DMS153 treated with DMSO at 0.1 percent for 48 hours (cell line): ENCODE data around the gene LBHD2.
"Not testable (repeated sequence)": the region's sequence is repeated elsewhere in the genome, so short reads cannot be mapped to it uniquely, and the experiment has no call there.

Source experiments
- DNase-seq: peaks from one replicate; lab custom pipeline; 2025; ENCODE audit not compliant: unreplicated experiment; lab: John Stamatoyannopoulos, UW

LBHD2 gene

DNA sequence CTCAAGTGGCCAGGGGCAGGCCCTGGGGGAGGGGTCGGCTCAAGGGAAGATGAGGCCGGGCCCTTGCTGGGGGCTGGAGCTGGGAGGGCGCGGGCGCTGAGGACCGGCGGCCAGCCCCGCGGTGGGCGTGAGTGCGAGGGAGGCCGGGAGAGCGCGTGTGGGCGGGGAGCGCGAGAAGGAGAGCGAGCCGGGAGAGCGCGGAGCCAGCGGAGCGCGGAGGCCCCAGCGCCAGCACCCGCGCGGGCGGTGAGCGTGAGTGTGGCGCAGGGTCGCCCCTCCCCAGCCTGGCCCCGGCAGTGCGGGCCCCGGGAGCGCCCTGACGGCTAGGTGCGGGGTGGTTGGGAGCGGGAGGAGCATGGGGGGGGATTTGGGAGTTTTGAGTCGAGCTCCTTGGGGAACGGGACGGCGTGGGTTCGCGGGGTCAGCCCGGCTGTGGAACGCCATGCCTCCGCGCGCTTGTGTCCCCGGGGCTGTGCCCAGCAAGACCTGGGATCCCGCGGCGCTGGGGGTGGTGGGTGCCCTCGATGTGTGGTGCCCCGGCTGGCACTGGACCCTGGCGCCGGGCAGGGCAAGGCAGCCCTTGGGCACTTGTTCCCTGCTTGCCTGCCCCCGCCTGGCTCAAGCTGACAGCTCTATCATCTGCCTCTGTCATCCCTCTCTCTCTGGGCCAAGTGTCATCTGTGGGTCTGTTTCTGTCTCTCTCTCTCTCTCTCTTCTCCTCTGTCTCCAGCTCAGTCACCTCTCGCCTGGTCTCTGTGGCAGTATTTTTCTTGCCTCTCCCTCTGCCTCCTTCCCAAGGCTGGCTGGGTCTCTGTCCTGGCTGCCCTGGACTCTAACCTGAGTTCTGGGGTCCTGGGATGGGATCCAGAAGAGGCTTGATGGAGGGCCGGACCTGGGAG, at the start of gene LBHD2:
Gene LBHD2, plus strand, starts transcription at position 190 of the 899 bp plus-strand sequence. CDS start 1,803 bp downstream, outside the sequence.
- DNase-seq: no peak

DNA sequence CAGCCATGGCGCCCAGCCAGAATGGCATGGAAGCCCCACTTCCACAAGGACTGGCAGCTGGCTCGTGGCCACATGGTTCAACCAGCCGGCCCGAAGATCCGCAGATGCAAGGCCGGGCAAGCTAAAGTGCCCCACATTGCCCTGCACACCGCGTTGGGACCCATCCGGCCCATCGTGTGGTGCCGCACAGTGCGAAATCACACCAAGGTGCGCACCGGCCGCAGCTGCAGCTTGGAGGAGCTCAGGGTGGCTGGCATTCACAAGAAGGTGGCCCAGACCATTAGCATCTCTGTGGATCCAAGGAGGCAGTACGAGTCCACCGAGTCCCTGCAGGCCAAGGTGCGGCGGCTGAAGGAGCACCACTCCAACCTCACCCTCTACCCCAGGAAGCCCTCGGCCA, 42.5 kb upstream of the LBHD2 start:
- no peak for DNase-seq

DNA sequence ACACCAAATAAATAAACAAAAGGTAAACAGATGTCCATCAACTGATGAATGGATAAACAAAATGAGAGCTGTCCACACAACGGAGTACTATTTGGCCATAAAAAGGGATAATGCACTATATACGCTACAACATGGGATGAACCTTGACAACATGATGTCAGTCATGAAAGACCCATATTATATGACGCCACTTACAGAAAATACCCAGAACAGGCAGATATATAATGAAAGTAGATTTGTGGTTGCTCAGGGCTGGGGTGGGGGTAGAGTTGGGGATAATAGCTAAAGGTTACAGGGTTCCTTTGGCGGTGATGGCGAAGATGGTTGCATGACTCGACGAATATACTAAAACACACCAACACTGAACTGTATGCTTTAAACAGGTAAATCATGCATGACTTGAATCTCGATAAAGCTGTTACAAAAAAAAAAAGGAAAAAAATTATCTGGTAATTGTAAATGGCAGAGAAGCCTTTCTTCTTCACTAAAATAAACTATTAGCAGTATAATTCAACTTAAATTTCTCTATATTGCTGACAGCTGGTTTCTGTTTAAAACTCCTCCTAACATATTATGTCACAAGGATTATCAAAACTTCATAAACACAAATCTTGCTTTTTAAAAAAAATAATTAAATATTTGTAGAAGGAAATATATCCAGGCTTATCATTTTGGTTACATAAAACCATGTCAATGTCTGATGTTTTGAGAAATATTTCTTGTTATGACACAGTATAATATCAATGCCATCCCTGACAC, 40.6 kb upstream of the LBHD2 start:
- DNase-seq: no peak

DNA sequence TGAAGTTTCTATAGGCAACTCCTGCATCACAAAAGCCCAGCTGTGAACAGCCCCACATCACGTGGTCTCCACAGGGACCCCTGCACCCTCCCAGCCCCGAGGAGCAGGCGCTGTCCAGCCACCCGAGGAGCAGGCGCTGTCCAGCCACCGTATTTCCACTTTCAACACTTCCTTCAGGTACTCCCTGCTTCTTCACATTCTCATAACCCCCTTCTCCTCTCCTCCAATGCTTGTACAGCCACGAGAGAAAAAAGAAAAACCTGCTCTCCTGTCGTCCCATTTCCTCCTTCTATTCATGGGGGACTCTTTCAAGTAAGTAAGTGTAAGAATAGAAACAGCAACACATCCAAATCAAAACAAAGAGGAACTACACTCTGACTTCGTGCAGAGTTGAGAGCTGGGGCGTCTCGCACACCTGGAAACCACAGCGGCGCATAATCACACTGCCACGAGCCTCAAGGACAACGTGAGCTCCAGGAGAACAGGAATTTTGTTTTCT, 38.6 kb upstream of the LBHD2 start:
- DNase-seq: no peak

DNA sequence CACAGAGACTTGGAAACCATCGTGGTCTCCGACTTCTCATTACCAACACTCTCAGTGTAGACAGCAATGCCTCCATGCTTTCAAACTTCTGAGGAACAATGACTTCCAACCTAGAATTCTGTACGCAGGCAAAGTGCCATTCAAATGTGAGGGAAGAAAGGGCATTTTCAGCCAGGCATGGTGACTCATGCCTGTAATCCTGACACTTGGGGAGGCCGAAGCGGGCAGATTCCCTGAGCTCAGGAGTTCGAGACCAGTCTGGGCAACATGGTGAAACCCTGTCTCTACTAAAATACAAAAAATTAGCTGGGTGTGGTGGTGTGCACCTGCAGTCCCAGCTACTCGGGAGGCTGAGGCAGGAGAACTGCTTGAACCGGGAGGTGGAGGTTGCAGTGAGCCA, 36.6 kb upstream of the LBHD2 start:
- not testable (repeated sequence) for DNase-seq

DNA sequence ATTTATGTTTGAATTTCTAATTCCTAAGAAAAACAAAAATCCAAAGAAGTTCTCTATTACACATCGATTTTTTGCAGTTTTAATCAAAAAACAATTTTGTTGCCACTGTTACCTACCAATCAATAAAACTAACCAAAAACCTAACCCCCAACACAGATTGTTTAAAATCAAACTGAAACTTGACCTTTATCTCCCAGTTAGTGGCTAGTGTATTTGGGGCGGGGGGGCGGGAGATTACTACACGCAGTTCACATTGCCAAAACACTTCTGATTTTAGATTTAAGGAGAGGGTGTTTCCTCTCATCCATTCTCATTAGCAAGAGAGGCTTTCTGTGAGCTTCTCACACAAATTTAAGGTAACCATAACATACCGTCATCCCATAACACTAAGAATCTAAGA, 33.1 kb upstream of the LBHD2 start:
- DNase-seq: no peak

DNA sequence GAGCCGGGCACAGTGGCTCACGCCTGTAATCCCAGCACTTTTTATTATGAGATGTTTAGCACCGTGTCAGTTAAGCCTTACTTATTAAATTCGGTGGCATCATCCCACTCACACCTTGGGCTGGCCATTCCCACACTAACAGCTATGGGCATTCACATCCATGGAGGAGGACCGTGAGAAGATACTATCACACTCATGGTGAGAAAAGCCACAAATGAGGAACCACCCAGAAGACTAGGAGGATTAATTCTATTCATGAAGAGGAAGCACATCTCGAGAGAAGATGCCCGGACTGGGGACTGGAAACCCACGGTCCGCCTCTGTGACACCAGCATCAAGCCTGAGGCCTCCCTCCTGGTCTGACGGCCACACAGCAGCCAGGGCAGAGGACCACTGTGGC, 31.6 kb upstream of the LBHD2 start:
- DNase-seq: no peak

DNA sequence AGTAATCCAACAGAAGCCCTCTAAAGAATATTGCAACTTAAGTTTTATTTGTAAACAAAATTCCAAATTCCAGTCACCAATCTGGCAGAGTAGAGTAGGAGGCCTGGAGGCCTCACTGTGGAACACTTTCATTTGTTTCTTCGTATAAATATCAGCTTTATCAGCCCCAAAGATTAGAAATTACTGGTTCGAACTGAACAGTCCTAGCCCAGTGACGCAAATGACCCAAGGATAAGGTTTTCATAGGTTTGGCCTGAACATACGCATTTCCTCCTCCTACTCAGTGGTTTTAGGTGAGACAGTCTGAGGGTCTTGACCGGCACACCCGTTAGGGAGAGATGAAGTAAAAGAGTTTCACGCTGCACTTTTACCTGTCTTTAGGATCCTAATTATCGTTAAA, 28.3 kb upstream of the LBHD2 start:
- DNase-seq: no peak

DNA sequence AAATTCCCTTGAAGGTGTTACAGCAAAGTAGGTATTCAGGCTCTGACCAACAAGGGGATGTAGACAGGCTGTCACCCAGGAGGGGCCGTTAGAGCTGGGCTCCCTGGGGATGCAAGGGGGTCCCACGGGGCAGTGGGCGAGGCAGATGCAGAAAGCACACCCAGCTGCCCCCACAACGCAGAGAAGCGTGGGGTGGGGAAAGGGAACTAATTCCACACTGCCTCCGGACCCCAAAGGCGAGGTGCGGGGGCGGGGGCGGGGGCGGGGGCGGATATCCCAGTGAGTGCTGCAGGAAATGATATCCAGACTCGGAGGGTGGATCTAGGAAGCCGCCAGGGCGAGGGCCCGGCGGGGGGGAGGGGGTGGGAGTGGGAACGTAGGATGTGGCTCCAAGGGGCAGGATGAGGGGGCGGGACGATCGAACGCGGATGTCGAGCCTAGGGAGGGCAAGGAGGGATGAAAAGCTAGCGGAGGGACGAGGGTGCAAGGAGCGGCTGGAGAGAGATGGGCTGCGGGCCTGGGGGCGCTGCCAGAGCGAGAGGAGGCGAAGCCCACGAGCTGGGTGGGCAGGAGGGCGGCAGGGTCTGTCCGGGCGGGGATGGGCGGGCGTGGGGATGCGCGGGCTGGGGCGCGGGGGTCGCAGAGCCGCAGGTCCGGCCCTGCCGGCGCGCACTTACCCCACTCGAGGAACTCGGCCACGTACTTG, 27.5 kb upstream of the LBHD2 start:
- no peak for DNase-seq

DNA sequence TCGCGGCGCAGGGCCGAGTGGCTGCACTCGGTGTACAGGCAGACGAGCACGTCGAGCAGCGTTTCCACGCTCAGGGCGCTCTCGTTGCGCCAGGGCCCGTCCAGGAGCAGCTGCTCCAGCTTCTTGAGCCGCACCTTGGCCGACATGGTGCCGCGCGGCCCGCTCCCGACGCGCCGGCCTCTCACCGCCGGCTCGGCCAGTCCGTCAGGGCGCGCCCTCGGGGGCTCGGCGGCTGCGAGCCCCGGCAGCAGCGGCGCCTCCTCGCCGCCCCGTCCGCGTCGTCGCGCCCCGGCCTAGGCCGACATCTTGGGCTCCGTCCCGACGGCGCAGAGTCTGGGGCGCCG, 27.0 kb upstream of the LBHD2 start:
- no peak for DNase-seq

DNA sequence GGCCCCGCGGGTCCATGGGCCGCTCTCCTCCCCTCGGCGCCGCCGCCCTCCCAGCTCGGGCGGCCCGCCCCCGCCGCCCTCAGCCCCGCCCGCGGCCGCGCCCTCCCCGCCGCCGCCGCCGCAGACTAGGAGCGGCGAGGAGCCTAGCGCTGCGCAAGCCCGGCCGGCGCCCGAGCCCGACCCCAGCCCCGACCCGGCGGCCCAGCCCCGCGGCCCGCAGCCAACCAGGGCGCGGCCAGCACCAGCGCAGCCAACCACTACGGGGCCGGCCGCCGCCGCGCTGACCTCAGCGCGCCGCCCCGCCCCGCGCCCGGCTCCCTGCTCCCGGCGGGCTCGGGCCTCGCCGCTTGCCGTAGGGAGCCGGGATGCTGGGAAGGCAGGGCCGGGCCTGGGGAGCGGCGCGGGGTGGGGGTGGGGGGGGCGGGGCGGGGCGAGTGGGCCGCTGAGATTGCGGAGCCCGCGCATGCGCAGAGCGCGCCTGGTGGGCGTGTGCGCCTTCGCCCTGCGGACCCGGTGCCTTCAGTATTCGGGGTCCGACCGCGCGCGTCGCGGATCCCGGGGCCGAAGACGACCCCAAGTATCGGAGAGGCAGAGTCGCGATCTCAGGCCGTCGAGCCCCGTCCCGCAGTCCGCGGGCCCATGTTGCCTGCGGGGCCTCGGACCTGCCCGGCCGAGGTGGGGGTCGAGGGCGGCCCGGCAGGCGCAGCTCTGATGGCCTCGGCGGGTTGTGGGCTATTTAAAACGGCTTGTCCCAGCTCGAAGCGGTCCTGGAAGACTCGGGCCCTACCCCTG, 26.4 kb upstream of the LBHD2 start, which contains the start of gene CDC42BPB:
Gene CDC42BPB, minus strand, starts transcription at position 178 of the 792 bp plus-strand sequence. CDS start 376 bp downstream, outside the sequence.
- peak; percentile 15 for DNase-seq

DNA sequence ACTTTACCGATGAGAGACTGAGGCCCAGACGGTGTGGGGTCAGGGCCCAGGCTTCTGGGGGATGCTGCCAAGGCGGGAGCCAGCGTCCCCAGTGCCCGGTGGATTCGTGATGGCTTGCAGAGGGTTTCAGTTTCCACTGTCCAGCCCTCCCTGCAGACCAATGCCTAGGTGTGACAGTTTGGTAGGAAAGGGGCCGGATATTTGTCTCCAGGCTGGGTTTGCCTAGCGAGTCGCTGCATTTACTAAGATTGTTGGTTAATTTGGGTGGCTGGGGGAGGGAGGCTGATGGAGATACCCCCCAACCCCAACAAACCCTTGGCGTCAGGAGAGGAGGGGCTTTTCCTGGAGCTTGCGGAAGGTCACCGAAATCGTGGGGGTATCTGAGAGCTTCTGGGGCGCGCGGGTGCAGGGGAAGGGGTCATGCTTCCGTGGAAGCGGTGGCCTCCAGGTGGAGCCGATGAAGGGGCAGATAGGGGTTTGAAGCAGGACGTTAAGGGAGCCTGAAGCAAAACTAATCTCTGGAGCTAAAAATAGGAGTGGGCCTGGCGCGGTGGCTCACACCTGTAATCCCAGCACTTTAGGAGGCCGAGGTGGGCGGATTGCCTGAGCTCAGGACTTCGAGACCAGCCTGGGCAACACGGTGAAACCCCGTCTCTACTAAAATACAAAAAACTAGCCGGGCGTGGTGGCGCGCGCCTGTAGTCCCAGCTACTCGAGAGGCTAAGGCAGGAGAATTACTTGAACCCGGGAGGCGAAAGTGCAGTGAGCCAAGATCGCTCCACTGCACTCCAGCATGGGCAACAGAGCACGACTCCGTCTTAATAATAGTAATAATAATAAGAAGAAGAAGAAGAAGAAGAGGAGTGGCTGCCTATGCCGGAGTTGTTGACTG, 25.6 kb upstream of the LBHD2 start:
- no peak for DNase-seq

DNA sequence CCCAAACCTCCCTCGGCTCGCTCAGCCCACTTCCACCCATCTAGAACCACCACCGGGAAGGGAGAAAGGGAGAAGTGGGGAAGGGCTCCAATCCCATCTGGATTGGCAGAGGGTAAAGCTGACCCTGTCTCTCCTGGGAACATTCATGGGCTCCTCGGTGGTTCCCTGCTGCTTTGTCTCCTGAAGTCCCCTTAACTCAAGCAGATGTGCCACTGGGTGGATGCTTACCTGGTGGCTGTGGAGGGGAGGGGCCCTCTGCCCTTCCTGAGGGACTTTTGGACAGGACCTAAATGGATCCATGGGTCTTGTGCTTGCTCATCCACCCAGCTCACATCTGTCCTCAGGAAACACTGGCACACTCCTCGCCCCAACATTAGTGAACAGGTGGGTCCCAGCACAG, 24.5 kb upstream of the LBHD2 start:
- DNase-seq: no peak

DNA sequence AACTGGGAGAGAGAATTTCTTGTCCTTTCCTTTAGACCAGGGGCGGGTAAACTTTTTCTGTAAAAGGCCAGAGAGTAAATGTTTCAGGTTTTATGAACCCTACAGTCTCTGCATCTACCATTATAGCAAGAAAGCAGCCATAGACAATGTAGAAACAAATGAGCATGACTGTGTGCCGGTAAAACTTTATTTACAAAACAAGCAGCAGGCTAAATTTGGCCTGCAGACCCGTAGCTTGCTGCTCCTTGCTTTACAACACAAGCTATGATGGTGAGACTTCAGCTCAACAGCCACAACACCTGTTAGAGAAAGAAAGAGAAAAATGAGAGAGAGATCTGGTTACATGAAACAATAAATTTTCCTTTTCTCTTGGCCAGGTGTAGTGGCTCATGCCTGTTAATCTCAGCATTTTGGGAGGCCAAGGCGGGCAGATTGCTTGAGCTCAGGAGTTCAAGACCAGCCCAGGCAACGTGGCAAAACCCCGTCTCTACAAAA, 22.5 kb upstream of the LBHD2 start:
- no peak for DNase-seq

DNA sequence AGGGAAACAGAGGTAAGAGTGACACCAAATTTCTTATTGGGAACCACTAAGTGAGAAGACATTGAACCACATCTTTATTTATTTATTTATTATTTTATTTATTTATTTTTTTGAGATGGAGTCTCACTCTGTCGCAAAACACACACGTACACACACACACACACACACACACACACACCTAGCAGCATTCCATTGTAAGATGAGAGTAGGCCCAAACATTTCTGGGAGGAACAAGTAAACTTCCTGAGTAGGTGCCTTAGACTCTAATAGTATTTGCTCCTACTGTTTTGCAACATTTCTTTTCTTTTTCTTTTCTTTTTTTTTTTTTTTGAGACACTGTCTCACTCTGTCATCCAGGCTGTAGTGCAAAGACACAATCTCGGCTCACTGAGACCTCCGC, 19.6 kb upstream of the LBHD2 start:
- DNase-seq: no peak

DNA sequence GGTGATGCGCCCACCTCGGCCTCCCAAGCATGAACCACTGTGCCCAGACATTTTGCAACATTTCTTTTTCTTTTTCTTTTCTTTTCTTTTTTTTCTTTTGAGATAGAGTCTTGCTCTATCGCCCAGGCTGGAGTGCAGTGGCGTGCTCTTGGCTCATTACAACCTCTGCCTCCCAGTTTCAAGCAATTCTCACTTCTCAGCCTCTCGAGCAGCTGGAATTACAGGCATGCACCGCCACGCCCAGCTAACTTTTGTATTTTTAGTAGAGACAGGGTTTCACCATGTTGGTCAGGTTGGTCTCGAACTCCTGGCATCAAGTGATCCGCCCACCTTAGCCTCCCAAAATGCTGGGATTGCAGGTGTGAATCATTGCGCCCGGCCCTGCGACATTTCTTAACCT, 19.0 kb upstream of the LBHD2 start:
- no peak for DNase-seq

DNA sequence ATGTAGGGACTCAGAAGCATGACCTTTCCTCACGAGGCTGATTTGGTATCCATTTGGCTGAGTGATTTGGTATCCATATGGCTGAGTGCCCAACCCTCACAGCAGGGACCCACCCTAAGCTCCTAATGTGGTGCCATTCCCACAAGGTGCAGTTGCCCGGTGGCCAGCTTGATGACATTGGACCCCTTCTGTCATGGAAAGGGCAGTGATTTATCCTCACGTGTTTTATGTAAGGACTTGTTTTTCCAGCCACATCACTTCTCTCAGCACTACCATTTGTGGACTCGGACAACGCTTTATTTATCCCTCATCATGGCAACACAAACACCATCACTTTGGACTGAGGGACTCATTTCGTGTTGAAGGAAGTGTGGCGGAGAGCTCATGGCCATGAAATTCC, 18.1 kb upstream of the LBHD2 start:
- no peak for DNase-seq

DNA sequence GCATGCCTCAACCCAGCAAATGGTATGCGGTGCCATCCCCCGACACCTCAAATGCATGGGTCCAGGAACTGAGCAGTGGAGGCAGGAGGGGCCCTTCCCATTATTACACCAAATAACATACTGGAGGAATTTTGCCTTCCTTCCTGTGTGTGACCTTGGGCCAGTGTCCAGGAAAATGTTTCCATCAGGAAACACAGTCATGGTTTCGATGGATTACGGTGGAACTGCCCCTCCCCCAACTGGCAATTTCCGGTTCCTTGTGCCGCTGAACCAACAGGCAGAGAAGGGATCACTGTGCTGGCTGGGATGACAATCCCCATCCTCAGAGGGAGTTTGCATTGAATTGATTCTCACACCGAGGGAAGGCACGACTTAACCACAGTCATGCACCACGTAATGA, 17.6 kb upstream of the LBHD2 start:
- DNase-seq: no peak

DNA sequence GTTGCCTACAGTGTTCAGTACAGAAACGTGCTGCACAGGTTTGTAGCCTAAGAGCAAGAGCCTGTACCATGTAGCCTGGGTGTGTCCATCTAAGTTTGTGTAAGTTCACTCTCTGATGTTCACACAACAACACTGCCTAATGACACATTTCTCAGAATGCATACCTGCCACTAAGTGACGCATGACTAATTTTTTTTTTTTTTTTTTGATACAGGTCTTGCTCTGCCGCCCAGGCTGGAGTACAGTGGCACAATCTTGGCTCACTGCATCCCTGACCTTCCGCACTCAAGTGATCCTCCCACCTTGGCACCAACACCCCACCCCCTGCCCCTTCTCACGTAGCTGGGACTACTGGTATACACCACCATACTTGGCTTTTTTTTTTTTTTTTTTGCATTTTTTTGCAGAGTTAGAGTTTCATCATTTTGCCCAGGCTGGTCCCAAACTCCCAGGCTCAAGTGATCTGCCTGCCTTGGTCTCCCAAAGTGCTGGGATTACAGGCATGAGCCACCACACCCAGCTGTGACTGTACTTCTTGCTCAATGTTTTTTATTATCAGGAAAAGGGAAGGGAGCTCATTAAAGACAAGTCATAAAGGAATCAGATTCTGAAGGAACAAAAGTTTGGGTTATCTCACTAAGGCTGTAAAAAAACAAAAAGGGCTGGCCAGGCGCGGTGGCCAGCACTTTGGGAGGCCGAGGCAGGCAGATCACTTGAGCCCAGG, 16.6 kb upstream of the LBHD2 start:
- DNase-seq: no peak
